ENCODE measurements around the gene MAGI1.

DNA sequence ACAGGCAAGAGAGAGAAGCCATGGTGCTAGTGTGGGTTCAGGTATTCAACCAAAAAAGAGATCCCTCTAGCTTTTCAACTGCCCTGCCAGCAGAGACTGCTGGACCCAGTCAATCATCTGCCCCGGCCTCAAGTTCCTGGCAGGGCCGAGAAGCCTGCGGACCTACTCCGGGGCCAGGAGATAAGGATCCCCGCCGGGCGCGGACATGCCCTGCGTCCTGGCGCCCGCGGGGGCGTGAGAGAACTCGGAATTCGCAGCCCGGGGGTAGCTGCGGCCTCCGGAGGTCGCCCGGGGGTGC, 821 bp upstream of the MAGI1 start:
- TF ChIP-seq, protein P1, sequence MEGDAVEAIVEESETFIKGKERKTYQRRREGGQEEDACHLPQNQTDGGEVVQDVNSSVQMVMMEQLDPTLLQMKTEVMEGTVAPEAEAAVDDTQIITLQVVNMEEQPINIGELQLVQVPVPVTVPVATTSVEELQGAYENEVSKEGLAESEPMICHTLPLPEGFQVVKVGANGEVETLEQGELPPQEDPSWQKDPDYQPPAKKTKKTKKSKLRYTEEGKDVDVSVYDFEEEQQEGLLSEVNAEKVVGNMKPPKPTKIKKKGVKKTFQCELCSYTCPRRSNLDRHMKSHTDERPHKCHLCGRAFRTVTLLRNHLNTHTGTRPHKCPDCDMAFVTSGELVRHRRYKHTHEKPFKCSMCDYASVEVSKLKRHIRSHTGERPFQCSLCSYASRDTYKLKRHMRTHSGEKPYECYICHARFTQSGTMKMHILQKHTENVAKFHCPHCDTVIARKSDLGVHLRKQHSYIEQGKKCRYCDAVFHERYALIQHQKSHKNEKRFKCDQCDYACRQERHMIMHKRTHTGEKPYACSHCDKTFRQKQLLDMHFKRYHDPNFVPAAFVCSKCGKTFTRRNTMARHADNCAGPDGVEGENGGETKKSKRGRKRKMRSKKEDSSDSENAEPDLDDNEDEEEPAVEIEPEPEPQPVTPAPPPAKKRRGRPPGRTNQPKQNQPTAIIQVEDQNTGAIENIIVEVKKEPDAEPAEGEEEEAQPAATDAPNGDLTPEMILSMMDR (conservative IDR thresholded peaks at IDR 0.05; ENCODE audit: low read length), result no peak
- TF ChIP-seq EZH2phosphoT487 (IDR thresholded peaks at IDR 0.05; ENCODE audit: borderline replicate concordance), result no peak

Measured in Loucy (cell line).